GM13976 (cell line): ENCODE data around the gene PRSS38.

ENCODE experiments used
- DNase-seq: peaks from one replicate; pipeline ENCODE4 v3.0.0; 2012; ENCODE audit warnings: low spot score
- in situ Hi-C: fragments of 300-500 bp; cut with MboI; formaldehyde crosslinking; loops from one replicate; pipeline ENCODE4 v1.12.0; 2022; ENCODE audit warnings: low sequenced_read_pairs, mixed read lengths, inconsistent platforms; ENCODE audit not compliant: unreplicated experiment
- TF ChIP-seq, protein P1 (sequence below): IDR thresholded peaks from 2 replicates; pipeline ENCODE4 v1.5.1; 2012; ENCODE audit warnings: borderline replicate concordance, mild to moderate bottlenecking; ENCODE audit not compliant: insufficient read depth; ENCODE audit errors: extremely low read depth, missing control alignments, control extremely low read depth

The PRSS38 gene

DNA sequence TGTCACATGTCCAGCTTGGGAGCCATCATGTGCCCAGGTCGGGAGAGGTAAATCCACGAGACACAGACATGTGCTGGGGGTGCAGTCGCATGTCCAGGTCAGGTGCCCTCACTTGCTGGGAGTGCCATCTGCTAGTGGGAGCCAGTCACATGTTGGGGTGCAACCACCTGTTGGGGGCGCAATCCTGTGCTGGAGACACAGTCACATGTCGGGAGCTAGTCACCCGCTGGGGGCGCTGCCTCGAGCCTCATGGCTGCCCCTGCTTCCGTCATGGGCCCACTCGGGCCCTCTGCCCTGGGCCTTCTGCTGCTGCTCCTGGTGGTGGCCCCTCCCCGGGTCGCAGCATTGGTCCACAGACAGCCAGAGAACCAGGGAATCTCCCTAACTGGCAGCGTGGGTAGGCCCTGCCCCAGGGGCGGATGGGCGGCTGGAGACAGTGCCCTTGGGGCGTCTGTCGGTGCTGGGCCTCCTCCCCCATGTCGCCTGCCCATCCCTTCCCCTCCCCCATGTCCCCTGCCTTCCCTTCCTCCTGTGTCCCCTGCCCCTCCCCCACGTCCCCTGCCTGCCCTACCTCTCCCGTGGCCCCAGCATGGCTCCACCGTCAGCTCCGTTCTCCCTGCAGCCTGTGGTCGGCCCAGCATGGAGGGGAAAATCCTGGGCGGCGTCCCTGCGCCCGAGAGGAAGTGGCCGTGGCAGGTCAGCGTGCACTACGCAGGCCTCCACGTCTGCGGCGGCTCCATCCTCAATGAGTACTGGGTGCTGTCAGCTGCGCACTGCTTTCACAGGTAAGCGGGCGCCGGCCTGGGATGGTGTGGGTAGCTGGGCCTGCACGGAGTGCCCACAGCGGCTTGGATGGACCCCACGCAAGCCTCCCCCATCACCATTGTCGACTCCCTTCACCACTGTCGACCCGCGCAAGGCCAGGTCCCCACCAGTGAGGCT lies at the start of gene PRSS38:
Gene PRSS38, plus strand, starts transcription at position 208 of the 942 bp plus-strand sequence. Its CDS starts 42 bp downstream, at position 250.
- TF ChIP-seq, protein P1, sequence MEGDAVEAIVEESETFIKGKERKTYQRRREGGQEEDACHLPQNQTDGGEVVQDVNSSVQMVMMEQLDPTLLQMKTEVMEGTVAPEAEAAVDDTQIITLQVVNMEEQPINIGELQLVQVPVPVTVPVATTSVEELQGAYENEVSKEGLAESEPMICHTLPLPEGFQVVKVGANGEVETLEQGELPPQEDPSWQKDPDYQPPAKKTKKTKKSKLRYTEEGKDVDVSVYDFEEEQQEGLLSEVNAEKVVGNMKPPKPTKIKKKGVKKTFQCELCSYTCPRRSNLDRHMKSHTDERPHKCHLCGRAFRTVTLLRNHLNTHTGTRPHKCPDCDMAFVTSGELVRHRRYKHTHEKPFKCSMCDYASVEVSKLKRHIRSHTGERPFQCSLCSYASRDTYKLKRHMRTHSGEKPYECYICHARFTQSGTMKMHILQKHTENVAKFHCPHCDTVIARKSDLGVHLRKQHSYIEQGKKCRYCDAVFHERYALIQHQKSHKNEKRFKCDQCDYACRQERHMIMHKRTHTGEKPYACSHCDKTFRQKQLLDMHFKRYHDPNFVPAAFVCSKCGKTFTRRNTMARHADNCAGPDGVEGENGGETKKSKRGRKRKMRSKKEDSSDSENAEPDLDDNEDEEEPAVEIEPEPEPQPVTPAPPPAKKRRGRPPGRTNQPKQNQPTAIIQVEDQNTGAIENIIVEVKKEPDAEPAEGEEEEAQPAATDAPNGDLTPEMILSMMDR: no peak
- no peak for DNase-seq
- in situ Hi-C loops: no loop called here

DNA sequence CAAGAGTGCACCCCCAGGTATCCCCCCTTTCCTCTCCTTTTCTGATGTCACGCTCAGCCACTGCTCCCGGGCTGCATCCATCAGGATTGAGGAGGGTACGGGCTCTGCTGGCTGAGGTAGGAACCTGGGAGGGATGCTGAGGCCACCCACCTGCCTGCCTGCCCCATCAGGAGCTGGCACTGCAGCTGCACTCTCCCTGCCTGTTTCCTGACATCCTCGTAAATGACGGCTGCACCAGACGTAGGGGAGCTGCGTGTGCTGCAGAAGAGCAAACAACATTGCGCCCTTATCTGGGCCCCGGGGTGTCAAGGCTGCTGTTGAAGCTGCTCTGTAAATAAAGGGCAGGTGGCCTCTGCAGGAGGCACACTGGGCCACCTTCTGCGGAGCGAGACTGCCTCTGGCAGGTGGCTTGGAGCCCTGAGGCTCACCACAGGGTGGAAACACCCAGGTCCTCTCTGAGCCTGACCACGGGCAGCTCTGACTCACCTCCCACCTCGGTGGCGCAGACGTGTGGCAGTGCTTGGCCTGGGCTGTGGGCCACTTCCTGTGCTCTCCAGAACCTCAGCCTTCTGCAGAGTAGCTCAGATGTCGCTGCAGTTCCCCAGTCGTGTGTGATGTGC lies 49.4 kb upstream of the PRSS38 start:
- TF ChIP-seq, protein P1: no peak
- in situ Hi-C loops: no loop called here
- DNase-seq: no peak

DNA sequence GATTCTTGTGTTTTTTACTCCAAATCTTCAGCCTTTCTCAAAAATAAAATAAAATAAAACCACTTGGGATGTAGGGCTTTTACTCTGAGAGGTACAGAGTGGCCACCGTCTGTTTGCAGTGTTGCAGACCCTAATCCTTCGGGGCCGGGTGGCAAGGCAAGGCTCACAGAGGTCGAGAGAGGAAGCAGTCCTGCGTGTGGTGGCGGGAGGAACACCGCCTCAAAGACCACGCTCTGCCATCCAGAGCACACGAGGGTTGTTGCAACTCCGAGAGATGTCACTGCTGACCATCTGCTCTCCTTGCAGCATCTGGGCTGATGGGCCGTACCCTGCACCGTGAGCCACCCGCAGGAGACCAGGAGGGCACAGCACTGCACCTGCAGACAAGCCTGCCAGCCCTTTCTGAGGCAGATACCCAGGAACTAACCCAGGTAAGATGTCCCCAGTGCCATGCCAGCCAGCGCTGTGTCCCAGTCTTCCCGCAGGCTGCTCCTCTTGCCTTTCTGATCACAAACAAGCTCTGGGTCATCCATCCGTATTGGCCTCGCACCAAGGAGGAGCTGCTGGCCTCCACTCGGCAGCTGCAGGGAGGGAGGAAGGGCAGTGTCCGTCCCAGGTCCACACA lies 48.7 kb upstream of the PRSS38 start:
- TF ChIP-seq, protein P1: no peak
- DNase-seq: no peak
- in situ Hi-C loops: no loop called here

DNA sequence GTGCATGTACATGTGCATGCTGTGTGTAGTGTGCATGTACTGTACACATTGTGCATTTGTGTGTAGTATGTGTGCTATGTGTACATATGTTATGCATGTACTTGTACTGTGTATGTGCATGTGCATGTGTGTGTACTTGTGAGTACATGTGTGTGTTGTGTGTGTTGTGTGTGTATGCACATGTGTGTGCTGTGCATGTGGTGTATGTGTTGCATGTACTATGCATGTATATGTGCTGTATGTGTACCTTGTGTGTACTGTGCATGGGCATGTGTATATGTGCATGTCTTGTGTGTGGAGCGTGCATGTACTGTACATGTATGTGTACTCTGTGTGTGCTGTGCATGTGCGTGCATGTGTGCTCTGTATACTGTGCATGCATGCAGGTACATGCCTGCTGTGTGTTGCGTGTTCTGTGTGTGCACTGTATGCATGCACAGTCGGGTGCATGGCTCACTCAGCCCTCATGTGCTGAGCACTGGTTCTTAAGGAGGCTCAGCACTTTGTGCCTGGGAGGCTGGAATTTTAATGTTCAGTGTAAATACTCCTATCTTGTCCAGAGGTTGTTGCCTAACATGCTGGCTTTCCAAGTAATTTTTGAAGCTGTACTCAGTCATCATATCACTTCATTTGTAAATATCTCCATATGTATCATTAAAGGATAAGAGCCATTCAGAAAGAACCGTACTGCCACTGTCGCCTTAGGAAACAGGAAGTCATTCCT lies 47.9 kb upstream of the PRSS38 start:
- no peak for DNase-seq
- TF ChIP-seq, protein P1: no peak
- in situ Hi-C loops: no loop called here

DNA sequence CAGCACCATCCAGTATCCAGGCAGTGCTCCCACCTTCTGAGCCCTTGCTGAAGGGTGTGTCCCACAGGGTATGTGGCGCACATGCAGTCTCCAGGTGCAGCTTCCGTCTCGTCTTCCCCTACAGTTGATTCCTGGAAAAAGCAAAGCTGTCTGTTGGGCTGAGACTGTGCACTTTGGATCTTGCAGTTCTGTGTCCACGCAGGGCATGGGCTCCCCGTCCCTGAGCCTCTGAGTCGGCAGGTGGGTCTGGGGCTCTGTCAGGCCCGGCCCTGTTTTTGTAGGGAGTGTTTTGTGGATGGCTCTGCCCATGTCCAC lies 47.4 kb upstream of the PRSS38 start:
- TF ChIP-seq, protein P1: no peak
- DNase-seq: no peak
- in situ Hi-C loops: no loop called here

DNA sequence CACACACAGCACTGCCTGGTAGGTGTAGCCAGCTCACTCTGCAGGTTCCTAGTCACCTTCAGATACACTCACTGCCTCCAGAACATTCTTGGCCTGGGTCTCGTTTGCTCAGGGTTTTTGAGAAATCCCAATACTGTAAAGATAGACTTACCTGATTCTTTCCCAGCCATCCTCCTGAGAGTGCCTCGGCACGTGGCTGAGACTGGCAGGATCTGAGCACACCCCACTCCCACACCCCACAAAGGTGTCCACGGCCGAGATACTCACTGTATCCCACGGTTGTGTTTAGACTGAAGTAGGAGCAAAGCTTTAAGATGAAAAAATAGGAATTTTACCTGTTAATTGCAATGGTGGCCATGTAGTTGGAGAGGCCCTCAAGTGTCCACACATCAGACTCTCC lies 46.8 kb upstream of the PRSS38 start:
- TF ChIP-seq, protein P1: no peak
- in situ Hi-C loops: no loop called here
- no peak for DNase-seq
